Breast epithelium (tissue), 3 donors: ENCODE measurements around the gene GNRH2.

Experiments used
- POLR2A ChIP-seq: fragments of 450-650 bp; IDR thresholded peaks from one replicate; pipeline ENCODE4 v1.6.1; 2016; ENCODE audit warnings: antibody characterized with exemption, mild to moderate bottlenecking, moderate library complexity
- TF ChIP-seq, protein P1 (sequence below), 3 donors: fragments of 450-650 bp; IDR thresholded peaks; one replicate each; pipeline ENCODE4 v1.5.1; 2016 to 2017; ENCODE audit warnings: antibody characterized with exemption in 3 of 3, mild to moderate bottlenecking in 3 of 3, moderate library complexity in 3 of 3

DNA sequence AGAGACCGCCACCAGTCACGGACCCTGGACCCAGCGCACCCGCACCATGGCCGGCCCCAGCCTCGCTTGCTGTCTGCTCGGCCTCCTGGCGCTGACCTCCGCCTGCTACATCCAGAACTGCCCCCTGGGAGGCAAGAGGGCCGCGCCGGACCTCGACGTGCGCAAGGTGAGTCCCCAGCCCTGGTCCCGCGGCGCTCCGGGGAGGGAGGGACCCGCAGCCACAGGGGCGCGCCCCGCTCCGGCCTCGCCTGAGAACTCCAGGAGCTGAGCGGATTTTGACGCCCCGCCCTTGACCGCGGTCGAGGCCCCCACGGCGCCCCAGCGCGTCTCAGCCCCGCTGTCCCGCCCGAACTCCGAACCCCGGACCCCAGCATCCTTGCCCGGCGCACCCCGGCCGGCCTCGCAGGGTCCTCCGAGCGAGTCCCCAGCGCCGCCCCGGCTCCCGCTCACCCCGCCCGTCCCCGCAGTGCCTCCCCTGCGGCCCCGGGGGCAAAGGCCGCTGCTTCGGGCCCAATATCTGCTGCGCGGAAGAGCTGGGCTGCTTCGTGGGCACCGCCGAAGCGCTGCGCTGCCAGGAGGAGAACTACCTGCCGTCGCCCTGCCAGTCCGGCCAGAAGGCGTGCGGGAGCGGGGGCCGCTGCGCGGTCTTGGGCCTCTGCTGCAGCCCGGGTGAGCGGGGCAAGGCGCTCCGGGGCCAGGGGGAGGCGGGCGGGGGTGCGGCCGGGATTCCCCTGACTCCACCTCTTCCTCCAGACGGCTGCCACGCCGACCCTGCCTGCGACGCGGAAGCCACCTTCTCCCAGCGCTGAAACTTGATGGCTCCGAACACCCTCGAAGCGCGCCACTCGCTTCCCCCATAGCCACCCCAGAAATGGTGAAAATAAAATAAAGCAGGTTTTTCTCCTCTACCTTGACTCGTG is 28.4 kb downstream of the GNRH2 start, which contains the start of gene OXT:
- TF ChIP-seq, protein P1, sequence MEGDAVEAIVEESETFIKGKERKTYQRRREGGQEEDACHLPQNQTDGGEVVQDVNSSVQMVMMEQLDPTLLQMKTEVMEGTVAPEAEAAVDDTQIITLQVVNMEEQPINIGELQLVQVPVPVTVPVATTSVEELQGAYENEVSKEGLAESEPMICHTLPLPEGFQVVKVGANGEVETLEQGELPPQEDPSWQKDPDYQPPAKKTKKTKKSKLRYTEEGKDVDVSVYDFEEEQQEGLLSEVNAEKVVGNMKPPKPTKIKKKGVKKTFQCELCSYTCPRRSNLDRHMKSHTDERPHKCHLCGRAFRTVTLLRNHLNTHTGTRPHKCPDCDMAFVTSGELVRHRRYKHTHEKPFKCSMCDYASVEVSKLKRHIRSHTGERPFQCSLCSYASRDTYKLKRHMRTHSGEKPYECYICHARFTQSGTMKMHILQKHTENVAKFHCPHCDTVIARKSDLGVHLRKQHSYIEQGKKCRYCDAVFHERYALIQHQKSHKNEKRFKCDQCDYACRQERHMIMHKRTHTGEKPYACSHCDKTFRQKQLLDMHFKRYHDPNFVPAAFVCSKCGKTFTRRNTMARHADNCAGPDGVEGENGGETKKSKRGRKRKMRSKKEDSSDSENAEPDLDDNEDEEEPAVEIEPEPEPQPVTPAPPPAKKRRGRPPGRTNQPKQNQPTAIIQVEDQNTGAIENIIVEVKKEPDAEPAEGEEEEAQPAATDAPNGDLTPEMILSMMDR (IDR thresholded peaks at IDR 0.05): no peak
- no peak for TF ChIP-seq POLR2A
